HG03175 (cell line): ENCODE results near the gene DKK2.

Source experiments
- ATAC-seq: cut with Tn5 transposase; IDR thresholded peaks from one replicate; pipeline ENCODE4 v1.9.1; 2021; ENCODE audit warnings: mild to moderate bottlenecking, moderate library complexity; ENCODE audit not compliant: unreplicated experiment

The DKK2 gene

DNA sequence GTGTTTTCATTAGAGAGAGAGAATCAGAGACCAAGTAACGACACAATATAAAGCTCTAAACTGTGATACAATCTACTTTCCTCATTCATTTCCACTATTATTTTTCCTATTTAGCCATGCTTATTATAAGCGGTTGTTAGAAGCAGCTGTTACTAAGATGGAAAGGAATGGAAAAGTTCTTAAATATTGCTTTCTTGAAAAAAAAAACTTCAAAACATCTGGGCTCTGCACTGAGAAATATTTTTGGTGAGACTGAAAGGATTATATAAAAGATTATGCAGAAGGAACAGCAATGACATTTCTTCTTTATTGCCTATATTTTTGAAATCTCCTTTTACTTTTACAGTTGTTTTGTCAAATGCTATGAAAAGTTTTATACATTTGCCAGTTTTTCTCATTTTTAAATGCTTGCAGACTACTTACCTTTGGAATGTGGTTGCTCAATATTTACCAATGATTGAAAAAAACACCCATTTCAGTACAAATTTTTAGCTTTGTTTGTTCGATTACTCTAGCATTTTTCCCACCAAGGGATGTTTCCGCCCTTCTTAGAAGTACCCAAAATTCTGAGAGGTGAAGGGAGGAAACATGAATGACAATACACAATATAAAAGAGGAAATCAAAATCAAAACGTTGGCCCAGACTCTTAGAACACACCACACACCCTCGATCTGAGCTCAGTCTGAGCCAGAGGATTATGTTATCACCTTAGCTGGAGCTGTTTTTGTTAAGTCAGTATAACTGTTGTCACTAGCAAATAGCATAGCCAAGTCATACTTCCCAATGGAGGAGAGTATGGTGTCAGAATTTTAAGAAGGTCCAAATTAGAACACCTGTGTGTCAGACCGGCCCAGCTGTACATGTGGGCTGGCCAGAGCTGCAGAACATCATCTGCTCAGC is 18.4 kb downstream of the DKK2 start:
- no peak for ATAC-seq

DNA sequence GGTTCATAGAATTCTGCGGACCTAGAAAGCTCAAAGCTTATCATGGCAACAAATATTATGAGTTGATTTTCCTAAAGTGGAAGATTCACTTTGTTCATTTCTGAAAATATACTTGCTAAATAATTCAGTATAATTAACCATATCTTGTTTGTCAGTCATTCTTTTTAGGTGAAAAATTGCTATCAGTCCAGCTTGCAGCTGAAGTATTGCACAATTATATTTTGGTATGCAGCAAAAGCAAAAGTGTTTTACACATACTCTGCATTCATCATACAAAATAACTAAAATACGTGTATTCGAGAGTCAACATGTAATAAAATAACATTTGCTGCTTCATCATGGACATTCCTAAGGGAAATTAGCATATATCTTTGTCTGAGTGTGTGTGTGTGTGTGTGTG is 24.8 kb downstream of the DKK2 start:
- ATAC-seq = no peak

DNA sequence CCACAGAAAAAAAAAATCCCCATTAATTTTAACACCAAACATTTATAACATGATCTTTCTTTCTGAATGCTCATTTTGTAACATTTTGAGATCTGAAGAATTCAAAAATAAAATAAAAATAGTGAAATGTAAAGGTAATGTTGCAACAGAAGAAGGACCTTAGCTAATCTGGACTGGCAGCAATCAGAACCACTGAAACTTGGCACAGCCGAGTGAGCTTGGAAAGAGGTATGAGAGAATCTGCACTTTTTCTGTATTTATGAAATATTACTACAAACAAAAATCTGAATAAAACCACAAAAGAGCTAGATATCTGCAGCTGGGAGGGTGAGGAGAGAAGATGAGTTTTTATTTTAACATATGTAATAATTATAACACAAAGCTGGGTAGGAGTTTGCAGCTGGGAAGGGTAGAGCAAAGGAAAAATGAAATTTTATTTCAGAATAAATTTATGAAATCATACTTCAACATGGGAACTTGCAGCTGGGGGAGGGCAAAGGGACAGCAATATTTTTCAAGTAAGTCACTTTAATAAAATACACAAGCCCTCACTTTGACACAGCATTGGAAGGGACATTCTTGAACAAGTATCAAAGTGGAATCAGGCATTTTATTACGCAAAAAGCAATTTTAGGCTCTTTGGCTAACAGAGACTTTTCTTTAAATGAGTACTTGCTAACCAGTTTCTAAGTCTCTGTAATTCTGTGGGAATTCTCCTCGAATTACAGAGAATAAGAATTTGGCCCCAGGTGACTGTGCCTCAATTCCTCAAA is 26.7 kb downstream of the DKK2 start:
- ATAC-seq = no peak

DNA sequence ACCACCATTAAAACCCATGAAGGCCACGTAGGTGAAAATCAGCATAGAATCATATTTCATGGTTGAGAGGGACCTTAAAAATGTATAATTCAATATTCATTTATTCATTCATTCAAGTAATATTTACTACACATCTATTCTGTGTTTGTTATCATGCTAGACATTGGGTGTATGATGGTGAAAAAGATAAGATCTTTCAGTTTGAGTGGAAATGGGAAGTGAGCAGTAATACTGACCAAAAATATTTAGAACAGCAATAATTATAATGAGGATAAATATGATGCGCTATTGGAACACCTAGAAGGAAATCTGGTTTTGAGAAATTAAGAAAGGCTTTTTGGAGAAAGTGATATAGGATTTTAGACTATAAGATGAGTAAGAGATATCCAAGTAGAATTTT is 28.0 kb downstream of the DKK2 start:
- no peak for ATAC-seq

DNA sequence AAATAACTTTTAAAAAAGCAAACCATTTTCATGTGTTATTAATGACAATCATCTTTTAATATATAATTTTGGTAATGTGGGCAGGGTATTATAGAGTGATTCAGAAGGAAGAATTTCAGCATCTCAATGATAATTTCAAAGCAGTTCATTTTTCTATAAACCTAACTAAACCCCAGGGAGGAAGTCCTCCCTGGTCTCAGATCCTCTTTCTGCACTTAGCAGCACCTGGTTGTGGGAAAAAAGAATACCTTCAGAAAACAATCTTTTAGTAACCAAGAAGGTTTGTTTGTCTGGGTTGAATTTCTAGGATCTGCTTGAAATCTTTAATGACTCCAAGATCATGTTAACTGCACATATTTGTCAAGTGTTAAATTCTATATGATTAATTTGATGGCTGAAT is 29.9 kb downstream of the DKK2 start:
- no peak for ATAC-seq

DNA sequence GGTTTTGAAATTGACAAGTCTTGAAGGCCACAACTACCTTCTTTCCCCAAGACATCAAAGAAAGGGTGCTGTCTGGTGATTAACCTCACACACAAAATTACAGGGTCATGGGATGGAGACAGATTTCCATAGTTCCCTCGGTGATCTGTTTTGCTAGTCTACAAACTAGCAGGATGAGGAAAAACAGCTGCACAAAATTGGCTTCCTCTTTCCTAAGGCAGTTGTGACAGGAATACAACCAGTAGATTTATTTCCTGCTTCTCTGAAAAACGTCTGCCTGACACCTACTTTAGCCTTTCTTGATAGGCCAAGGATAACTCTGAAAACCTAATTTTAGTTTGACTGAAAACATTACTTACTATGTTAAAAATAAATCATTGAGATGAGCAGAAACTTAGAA is 39.6 kb downstream of the DKK2 start:
- no peak for ATAC-seq

DNA sequence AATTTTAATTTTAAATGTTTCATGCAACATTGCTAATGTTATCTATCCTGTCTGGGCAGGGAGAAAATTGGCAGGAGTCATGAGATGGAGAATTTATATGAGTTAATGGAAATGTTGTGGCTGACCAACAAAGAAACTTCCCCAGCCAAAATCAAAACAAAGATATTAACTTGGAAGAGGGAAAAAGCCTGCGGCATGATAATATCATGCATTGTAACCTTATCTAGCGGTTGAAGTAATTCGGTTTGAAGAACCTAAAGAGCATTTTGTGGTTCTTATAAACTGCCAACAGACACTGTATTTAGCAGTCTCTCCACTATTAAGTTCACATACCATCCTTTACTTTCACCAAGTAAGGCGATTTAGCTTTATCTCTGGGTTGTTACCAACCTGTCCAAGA is 42.3 kb downstream of the DKK2 start:
- ATAC-seq = no peak

DNA sequence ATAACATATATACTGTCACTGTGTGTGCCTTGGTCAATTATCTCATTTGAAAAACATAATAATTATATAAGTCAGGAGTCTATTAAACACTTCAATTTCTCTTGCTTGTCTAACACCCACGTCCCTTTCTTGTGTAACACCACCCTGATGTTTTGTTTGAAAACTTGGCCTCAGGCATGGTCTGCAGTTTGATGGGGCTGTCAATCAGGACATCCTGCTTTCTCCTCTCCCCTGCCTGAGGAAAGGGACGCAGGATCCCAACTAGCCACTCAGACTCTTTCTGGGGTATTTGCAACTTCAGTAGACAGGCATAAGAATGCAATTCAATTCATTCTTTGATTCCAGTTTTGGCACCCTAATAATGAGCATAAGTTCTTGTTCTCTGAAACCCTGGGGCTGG is 48.8 kb downstream of the DKK2 start:
- ATAC-seq = no peak

DNA sequence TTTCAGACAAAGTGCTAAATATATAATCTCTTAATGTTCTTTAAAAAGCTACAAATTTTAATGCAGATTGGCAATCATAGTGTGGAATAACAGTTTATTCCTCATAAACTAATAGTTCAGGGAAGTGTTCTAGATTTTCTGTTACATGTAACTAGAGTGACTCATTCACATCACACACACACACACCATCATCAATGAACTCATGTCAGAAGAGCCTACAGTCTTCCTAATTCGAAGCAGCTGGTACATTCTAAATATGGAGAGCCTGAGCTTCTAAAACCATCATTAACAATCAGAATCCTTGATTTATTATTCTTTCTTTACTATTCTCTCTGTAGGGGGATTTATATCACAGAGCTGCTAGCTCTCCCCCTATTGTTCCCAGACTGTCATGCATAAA is 49.6 kb downstream of the DKK2 start:
- ATAC-seq = no peak

DNA sequence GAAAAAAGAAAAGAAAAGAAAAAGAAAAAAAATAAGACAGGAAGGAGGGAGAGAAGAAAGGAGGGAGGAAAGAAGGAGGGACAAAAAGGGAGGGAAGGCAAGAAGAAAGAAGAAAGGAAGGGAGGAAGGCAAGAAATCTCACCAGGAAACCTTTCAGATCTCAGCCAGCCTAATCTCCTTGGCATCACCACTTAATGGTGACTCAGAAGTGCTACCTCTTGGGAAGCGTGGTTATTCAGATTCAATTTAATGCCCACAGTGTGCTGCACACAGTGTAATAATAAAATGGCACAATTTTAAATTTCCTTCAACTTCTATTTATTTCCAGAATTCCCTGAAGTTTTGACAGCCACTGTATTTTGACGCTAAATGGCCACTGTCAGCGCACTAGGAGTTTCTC is 50.3 kb downstream of the DKK2 start:
- ATAC-seq = no peak

DNA sequence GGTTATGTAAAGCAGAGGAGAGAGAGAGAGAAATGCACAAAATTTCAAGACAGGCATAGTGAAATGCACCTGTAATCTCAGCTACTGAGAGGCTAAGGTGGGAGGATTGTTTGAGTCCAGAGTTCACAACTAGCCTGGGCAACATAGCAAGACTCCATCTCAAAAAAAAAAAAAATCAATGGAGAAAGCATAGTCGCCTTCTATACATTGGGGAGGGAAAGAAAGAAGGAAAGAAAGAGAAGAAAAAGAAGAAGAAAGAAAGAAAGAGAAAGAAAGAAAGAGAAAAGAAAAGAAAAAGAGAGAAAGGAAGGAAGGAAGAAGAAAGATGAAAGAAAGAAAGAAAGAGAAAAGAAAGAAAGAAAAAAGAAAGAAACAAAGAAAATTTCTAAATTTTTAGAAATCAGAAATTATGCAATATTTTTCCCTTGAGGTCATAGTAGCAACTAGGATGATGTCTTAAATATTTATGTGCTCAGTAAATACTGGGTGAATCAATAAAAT is 53.4 kb downstream of the DKK2 start:
- no peak for ATAC-seq

DNA sequence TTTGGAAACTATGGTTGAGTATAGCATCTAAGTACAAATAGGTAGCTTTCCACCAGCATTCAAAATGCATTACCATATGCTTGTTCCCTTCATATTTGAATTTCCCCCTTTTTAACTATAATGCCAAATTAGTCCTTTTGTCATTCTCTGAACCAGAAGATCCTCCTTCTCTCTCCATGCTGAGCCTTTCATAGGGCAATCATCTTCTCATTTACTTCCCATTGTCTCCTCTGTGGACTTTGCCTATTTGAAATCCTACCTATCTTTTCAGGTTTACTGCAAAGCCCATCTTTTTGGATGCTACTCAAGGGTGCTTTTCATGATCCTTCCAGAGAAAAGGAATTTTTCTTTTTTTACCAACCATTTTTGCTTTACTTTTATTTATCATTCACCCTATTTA is 54.7 kb downstream of the DKK2 start:
- ATAC-seq = no peak

DNA sequence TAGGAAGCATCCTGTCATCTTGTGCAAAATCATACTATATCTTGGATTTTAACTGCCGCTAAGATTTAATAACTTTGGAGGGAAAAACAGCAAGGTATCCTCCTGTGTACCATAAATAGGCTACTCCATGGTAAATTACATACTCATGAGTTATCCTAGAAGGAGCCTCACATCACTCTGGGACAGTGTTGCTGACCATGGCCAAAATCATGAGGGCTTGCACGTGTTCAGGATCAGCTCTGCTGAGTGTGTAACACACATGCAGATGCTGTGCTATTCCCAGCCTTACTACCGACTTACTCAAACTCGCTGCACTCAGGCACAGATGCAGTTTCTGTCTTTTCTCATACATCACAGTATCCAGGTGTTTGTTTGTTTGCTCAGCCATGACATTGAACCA is 56.6 kb downstream of the DKK2 start:
- ATAC-seq = no peak

DNA sequence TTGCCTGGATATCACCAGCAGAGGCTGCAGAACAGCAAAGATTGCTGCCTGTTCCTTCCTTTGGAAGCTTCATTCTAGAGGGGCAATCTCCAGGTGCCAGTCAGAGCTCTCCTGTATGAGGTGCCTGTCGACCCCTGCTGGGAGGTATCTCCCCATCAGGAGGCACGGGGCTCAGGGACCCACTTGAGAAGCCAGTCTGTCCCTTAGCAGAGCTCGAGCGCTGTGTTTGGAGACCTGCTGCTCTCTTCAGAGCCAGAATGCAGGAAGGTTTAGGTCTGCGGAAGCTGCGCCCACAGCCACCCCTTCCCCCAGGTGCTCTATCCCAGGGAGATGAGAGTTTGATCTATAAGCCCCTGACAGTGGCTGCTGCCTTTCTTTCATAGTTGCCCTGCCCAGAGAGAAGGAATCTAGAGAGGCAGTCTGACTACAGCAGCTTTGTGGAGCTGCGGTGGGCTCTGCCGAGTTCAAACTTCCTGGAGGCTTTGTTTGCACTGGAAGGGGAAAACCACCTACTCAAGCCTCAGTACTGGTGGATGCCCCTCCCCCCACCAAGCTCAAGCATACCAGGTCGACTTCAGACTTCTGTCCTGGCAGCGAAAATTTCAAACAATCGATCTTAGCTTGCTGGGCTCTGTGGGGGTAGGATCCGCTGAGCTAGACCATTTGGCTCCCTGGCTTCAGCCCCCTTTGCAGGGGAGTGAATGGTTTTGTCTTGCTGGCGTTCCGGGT is 57.9 kb downstream of the DKK2 start:
- no peak for ATAC-seq

DNA sequence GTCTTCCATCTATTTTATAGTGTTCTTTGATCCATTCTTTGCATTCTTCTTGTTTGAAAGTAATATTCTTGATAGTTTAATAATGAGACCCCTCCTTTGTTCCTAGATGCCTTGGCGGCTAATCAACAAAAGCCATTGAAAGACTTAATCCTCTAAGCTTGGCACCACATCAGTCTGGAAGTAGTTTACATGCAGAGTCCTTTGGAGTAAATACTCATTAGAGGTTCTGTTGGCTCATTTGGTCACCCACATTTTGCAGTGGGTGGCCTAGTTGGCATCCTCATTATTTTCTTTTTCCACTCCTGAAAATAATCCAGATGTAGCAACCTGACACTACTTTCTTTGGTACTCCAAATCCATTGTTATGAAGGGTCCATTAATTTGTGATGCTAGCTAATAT is 64.5 kb downstream of the DKK2 start:
- ATAC-seq = no peak

DNA sequence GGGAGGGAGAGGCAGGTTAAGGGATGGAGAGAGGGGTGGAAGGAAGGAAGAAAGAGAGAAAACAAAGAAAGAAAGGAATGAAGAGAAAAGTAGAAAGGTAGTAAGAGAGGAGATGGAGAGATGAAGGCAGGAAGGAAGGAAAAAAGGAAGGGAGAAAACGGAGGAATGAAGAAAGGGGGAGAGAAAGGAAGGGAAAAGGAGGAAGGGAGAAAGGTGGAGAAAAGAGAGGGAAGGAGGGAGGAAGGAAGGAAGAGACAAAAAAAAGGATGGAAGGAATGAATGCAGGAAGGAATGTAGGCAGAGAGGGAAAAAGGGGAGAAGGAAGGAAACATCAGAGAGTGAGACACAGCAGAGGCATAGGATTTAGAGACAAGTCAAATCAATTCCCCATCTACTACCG is 68.2 kb downstream of the DKK2 start:
- ATAC-seq = no peak

DNA sequence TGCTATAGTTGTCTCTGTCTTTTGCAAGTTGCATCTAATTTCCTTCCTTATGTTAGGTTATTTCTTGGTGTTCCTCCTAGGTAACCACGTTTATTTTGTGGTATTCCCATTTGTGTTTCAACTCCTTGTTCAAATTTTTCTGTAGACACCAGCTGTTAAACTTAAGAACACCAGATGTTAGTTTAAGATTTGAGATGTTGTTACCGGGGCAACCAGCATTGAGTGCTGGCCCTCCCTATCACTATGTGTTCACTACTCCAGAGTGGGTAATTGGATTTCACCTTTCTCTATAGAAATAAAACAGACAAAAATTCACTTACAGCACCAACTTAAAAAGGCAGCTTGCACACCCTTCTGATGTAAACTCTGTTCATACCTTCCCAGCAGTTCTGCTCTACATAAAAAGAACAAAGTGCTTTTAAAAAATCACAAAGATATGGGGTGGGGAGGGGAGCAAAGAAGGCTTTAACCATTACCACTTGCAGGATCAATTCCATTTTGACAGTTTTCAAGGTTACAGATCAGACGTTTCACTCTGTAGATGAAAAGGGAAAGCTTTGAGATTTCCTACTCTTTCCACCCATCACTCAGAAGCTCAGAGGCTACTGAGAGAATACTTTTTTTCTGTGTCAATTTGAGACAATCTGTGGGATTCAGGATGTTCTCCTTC is 82.9 kb downstream of the DKK2 start:
- no peak for ATAC-seq

DNA sequence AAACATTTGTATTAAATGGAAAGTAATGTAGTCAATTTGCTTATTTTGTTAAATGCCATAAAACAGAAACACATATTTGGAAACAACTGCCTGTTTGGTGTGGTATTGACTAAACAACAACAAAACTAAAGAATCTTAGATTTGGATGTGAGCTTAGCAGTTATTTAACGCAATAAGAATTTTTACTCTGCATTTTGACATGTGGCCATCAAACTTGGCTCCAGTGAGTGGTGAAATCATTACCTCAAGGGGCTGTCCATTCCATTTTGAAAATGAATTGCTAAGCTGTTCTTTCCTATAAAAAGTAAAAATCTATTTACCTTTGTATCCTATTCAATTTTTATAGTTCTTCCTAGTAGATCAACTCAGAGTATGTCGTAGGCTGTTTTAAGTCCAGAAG is 84.2 kb downstream of the DKK2 start:
- no peak for ATAC-seq

DNA sequence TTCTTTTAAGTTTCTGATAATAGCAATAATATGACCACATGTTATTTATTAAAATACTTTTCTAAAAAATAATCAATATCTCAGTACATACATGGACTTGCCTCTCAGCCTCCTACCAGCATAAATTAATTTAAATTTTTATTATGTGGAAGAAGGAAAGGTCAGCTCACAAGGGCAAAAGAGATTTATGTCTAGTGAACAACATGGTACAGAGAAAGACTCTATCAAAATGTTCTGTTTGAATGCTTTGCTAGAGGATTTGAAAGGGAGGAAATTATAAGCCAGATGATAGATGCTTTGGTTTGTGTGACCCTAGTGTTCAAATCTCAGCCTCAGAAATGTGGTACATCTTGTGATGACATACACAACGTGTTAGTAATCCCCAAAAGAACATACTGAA is 94.3 kb downstream of the DKK2 start:
- no peak for ATAC-seq

DNA sequence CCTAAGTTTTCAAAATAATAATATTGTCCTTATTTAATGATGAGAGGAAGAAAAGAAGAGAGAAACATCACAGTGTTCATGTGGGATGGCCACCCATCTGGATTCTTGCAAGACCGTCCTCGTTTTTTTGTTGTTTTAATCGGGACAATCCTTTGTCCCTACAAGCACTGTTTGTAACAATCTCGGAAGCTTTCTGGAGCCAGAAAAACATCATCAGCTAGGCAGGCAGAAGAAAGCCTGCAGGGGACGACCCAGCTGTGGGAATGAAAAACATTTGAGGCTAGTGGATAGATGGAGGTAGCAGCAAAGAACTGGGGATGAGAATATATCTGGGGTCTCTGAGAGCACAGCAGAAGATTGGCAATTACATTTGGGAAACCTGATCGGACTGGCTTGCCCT is 105.6 kb downstream of the DKK2 start:
- ATAC-seq = no peak

DNA sequence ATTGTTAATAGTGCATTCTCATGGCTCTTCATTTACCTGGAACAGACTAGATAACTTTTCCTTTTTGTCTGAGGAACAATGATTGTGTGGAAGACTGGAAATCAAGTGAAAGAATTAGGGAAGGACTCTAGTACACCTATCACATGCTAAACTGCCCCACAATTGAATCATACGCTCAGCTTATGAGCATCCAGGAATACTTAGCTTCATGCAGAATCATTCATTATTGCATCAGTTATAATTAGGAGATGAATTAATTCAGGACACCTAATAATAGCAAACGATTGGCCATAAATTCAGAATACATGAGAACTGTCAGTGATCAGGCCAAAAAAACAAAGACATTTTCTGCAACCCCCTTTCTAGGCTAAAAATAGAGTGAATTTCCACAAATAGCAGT is 106.9 kb downstream of the DKK2 start:
- no peak for ATAC-seq
